Kidney epithelial cell (primary cell): ENCODE data around the gene SIVA1. TPM values are rescaled to one million over a fixed set of nuclear protein-coding genes. Genes with fewer than 3 reads are reported as not detected.

Source experiments
- DNase-seq: peaks from one replicate; pipeline ENCODE4 v3.0.0-alpha.2; 2010; ENCODE audit warnings: low read depth
- H3K27me3 ChIP-seq: 2 replicates; pipeline ENCODE4 v1.6.0; 2011; ENCODE audit warnings: low read length; ENCODE audit not compliant: control insufficient read depth, insufficient read depth
- H3K36me3 ChIP-seq: 2 replicates; pipeline ENCODE4 v1.5.1; 2011; ENCODE audit warnings: low read length; ENCODE audit not compliant: control insufficient read depth, insufficient read depth
- H3K4me3 ChIP-seq: 2 replicates; pipeline ENCODE4 v1.5.1; 2011; ENCODE audit warnings: low read depth, mild to moderate bottlenecking, control low read depth, low read length
- CTCF ChIP-seq: IDR thresholded peaks from 2 replicates; pipeline ENCODE4 v1.5.1; 2011; ENCODE audit warnings: mild to moderate bottlenecking, moderate library complexity, low read length, control low read depth, inconsistent platforms; ENCODE audit not compliant: insufficient read depth, poor library complexity, severe bottlenecking
- total RNA-seq: library from RNA; depleted of rRNA; stranded (reverse); fragments of >200 nt; gene quantifications from 2 replicates; pipeline ENCODE4 v1.2.3, GENCODE V29; 2015

Gene SIVA1
- total RNA-seq, 1 donor from 2014 or later: 222 TPM

GRCh38 chr14:104718147-104718546, 34.8 kb upstream of the SIVA1 start:
- H3K4me3 ChIP-seq: no peak overlapping the region
- H3K36me3 ChIP-seq: peaks cover 2% of the 10 kb centered on the region
- H3K27me3 ChIP-seq: no peaks in the 10 kb centered on the region
- TF ChIP-seq CTCF: no peak
- DNase-seq: no peak

- H3K36me3 ChIP-seq: peaks cover 2% of the 10 kb centered on the region
- no peak for DNase-seq
- no peaks in the 10 kb centered on the region for H3K27me3 ChIP-seq
- H3K4me3 ChIP-seq: no peak overlapping the region
- TF ChIP-seq CTCF: no peak
These were observed 34.1 kb upstream of the SIVA1 start for GRCh38 chr14:104718871-104719270.

GRCh38 chr14:104719343-104719742, 33.6 kb upstream of the SIVA1 start:
- no peak overlapping the region for H3K4me3 ChIP-seq
- peaks cover 2% of the 10 kb centered on the region for H3K36me3 ChIP-seq
- no peak for DNase-seq
- no peak for TF ChIP-seq CTCF
- no peaks in the 10 kb centered on the region for H3K27me3 ChIP-seq

- no peaks in the 10 kb centered on the region for H3K36me3 ChIP-seq
- no peak for DNase-seq
- no peak for TF ChIP-seq CTCF
- no peaks in the 10 kb centered on the region for H3K27me3 ChIP-seq
- H3K4me3 ChIP-seq: no peak overlapping the region
These were observed 31.2 kb upstream of the SIVA1 start for GRCh38 chr14:104721505-104722431.

GRCh38 chr14:104722938-104723650, 29.9 kb upstream of the SIVA1 start:
- Histone ChIP-seq H3K27me3 (peaks cover 2% of the 10 kb centered on the region), H3K4me3 (no peak overlapping the region), H3K36me3 (no peaks in the 10 kb centered on the region)
- no peak for DNase-seq
- no peak for TF ChIP-seq CTCF
